NB4 (cell line): ENCODE measurements around the gene A1CF.

Experiments
- DNase-seq: peaks from one replicate; pipeline ENCODE4 v3.0.0; 2010; ENCODE audit warnings: low read depth
- H3K4me3 ChIP-seq: one replicate; pipeline ENCODE4 v1.5.1; 2011; ENCODE audit warnings: mild to moderate bottlenecking, low read depth, low read length, moderate library complexity
- CTCF ChIP-seq: IDR thresholded peaks from one replicate; pipeline ENCODE4 v1.5.1; 2012; ENCODE audit warnings: low read depth, low read length
- MAX ChIP-seq: IDR thresholded peaks from 2 replicates; pipeline ENCODE4 v1.6.1; 2011; ENCODE audit warnings: low read depth, low read length
- MYC ChIP-seq: IDR thresholded peaks from 2 replicates; pipeline ENCODE4 v1.6.1; 2011; ENCODE audit warnings: low read depth, low read length
- POLR2A ChIP-seq: IDR thresholded peaks from 2 replicates; pipeline ENCODE4 v1.6.1; 2011; ENCODE audit warnings: mild to moderate bottlenecking; ENCODE audit not compliant: insufficient read length; ENCODE audit errors: extremely low read depth

A1CF gene

GRCh38 chr10:50876429-50876828, 9.0 kb downstream of the A1CF start:
- TF ChIP-seq POLR2A (no peak), MAX (no peak), MYC (no peak), CTCF (no peak)
- no peak overlapping the region for H3K4me3 ChIP-seq
- no peak for DNase-seq

- TF ChIP-seq CTCF (no peak), POLR2A (no peak), MAX (no peak), MYC (no peak)
- H3K4me3 ChIP-seq = no peak overlapping the region
- DNase-seq = no peak
Observed at GRCh38 chr10:50874723-50875122, 10.7 kb downstream of the A1CF start.

GRCh38 chr10:50866317-50866716, 19.1 kb downstream of the A1CF start:
- TF ChIP-seq POLR2A = no peak
- TF ChIP-seq MAX = no peak
- no peak for TF ChIP-seq CTCF
- no peak for TF ChIP-seq MYC
- no peak overlapping the region for H3K4me3 ChIP-seq
- DNase-seq = no peak

GRCh38 chr10:50862719-50863118, 22.7 kb downstream of the A1CF start:
- TF ChIP-seq MAX = no peak
- TF ChIP-seq CTCF = no peak
- no peak for TF ChIP-seq MYC
- TF ChIP-seq POLR2A = no peak
- DNase-seq = no peak
- H3K4me3 ChIP-seq = no peak overlapping the region

- no peak for TF ChIP-seq MYC
- TF ChIP-seq CTCF = no peak
- TF ChIP-seq MAX = no peak
- no peak for TF ChIP-seq POLR2A
- no peak for DNase-seq
- no peak overlapping the region for H3K4me3 ChIP-seq
Observed at GRCh38 chr10:50861370-50861769, 24.1 kb downstream of the A1CF start.

GRCh38 chr10:50857579-50857978, 27.8 kb downstream of the A1CF start:
- DNase-seq = no peak
- TF ChIP-seq POLR2A (no peak), CTCF (no peak), MAX (no peak), MYC (no peak)
- no peak overlapping the region for H3K4me3 ChIP-seq
